22Rv1 (cell line): ENCODE data around the gene EIPR1.
"Not testable (repeated sequence)": the region's sequence is repeated elsewhere in the genome, so short reads cannot be mapped to it uniquely, and the experiment has no call there.

ENCODE experiments used
- H3K27ac ChIP-seq: fragments of 450-650 bp; 2 replicates; pipeline ENCODE4 v1.5.1; 2017
- CTCF ChIP-seq: fragments of 450-650 bp; IDR thresholded peaks from 2 replicates; pipeline ENCODE4 v1.5.1; 2017; ENCODE audit warnings: mild to moderate bottlenecking
- ZFX ChIP-seq: fragments of 450-650 bp; IDR thresholded peaks from 2 replicates; pipeline ENCODE4 v1.6.1; 2017; ENCODE audit warnings: antibody characterized with exemption, borderline replicate concordance

Gene EIPR1

GRCh38 chr2:3183766-3184165, 193.9 kb downstream of the EIPR1 start:
- no peak overlapping the region for H3K27ac ChIP-seq
- no peak for TF ChIP-seq CTCF
- no peak for TF ChIP-seq ZFX

GRCh38 chr2:3182848-3183247, 194.8 kb downstream of the EIPR1 start:
- H3K27ac ChIP-seq: no peak overlapping the region
- TF ChIP-seq ZFX (no peak), CTCF (no peak)

- no peak for TF ChIP-seq ZFX
- TF ChIP-seq CTCF: no peak
- no peak overlapping the region for H3K27ac ChIP-seq
Measured at GRCh38 chr2:3181416-3182010, 196.1 kb downstream of the EIPR1 start.

GRCh38 chr2:3180909-3181221, 196.8 kb downstream of the EIPR1 start:
- H3K27ac ChIP-seq: not testable (repeated sequence)

GRCh38 chr2:3180082-3180908, 197.3 kb downstream of the EIPR1 start:
- H3K27ac ChIP-seq: no peak overlapping the region

GRCh38 chr2:3179626-3180025, 198.0 kb downstream of the EIPR1 start:
- no peak overlapping the region for H3K27ac ChIP-seq
- TF ChIP-seq ZFX: no peak
- 0 out of 2 replicates have a peak, but pooled peaks have one; percentile 1 for TF ChIP-seq CTCF

More at GRCh38 chr2:3180082-3180908, 197.3 kb downstream of the EIPR1 start:
- TF ChIP-seq CTCF: no peak

- no peak overlapping the region for H3K27ac ChIP-seq
Measured at GRCh38 chr2:3179208-3179607, 198.4 kb downstream of the EIPR1 start.

More at GRCh38 chr2:3179208-3179607, 198.4 kb downstream of the EIPR1 start:
- TF ChIP-seq ZFX: no peak
- peak; percentile 11; the same call in 1 of the 2 replicates for TF ChIP-seq CTCF
